HG02970 (cell line): ENCODE measurements around the gene SESN3.
A peak's percentile ranks its signal among the peaks of the same experiment; 100 is the strongest.
"Not testable (repeated sequence)": the region's sequence is repeated elsewhere in the genome, so short reads cannot be mapped to it uniquely, and the experiment has no call there.

Experiments
- ATAC-seq: cut with Tn5 transposase; IDR thresholded peaks from one replicate; pipeline ENCODE4 v1.9.1; 2021; ENCODE audit warnings: mild to moderate bottlenecking, moderate library complexity, moderate number of reproducible peaks; ENCODE audit not compliant: unreplicated experiment, low FRiP score

Gene SESN3

GRCh38 chr11:95231127-95231880 lies at the start of gene SESN3:
Gene SESN3, minus strand, starts transcription at chr11:95231202. Its CDS starts 342 bp downstream, at chr11:95230860.
- ATAC-seq = peak; percentile 97

DNA sequence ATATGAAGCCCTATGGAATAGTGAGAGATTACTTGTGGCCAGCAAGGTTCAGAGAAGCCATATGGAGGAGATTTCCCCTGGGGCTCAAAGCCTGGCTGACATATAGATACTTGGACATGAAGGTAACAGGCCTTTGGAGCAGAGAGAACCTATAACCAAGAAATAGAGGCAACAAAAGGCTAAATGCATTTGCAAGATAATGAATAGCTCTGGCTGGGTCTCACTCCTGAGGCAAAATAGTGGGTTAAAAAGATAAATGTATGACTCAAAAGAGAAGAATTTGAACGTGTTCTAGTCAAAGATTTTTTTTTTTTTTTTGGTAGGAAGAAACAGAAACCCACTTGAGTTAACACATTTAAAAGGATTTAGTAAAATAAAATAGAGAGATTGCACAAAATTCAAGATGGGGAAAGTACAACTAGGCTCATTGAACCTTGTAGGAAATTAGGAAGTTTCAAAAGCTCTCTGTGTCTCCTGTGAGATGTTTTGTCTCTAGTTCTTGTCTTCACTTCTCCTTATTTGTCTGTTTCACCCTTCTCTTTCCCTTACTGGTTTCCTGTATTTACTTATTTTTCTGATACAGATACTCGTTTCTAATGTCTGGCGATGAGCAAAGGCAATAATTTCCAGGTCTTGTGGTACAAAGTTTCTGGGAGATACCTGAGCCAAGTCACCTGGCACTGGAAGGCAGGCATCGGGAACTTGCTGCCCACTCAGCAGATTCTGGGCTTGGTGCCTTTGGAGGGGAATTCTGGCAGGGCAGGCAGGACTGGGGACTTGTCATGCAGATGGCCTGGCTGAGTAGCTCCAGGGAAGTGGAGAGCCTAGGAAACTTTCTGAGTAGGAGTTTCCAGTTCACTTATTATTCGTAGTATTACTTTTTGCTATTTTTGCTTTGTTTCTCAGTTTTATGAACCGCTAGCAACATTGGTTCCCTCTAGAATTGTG lies 49.2 kb upstream of the SESN3 start:
- no peak for ATAC-seq

- no peak for ATAC-seq
Observed at GRCh38 chr11:95277868-95278267, 46.9 kb upstream of the SESN3 start.

DNA sequence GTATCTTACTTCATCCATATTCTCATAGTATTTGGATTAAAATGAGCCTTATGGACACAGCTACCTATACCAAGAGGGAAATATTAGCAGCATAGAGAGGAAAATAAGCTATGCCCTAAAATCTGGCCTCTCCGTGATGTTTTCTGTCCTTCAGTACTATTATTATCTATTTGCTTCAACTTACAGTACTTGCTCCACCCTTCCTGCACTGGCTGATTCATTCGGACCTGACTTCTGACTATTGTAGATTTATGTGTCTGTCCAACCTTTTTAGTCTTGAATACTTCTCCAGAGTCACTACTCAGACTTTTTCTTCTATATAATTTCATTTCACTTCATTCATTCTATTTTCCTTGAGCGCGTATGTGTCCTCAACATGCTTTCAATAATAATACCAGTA lies 45.1 kb upstream of the SESN3 start:
- ATAC-seq = no peak

- ATAC-seq = not testable (repeated sequence)
Observed at GRCh38 chr11:95273618-95274017, 42.6 kb upstream of the SESN3 start.

DNA sequence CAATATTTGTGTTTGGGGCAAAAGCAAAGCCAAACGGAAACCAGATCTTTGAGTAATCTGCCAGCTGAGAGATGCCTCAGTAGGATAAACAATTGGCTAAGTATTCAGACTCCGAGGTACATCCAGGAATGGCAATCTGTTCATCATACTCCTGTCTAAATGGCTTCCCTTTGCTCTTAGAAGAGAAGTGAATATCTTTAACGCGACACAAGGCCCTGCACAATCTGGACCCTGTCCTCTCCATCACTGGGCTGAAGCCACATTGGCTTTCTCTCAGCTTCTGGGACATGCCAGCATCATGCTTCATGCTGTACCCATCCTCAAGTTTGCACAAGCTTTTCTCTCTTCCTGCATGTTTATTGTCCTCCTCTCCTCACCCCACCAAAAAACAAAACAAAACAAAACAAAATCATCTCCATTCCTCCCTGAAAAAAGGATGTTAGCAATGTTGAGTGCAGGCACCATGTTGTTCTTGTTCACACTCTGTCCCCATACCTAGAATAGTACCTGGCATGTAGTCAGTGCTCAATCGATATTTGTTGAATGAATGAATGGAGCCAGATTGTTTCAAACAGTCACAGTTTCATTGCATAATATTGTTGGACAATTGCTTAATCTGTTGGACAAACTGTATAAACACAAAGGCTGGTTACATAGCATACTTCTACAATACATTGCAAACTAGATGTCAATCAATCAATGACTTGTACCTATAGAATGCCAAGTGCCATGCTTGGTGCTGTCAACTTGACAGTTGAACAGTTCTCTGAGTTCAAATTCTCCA lies 38.2 kb upstream of the SESN3 start:
- ATAC-seq = no peak

DNA sequence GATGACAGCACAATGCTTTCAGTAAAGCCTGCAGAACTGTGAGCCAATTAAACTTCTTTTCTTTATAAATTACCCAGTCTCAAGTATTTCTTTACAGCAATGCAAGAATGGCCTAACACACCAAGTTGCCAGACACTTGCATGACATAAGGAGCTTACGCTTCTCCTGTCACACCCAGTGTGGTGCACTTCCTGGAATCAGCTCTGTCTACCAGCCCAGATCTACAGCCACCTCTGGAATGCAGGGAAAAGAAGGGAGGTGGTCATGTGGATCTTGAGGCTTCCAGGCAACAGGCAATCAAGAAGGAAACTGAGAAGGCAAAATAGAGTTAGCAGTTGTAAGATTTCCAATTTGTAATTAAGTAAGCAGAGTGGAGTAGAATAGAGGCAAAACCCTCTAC lies 37.4 kb upstream of the SESN3 start:
- ATAC-seq = no peak

- no peak for ATAC-seq
Observed at GRCh38 chr11:95267601-95268213, 36.7 kb upstream of the SESN3 start.

DNA sequence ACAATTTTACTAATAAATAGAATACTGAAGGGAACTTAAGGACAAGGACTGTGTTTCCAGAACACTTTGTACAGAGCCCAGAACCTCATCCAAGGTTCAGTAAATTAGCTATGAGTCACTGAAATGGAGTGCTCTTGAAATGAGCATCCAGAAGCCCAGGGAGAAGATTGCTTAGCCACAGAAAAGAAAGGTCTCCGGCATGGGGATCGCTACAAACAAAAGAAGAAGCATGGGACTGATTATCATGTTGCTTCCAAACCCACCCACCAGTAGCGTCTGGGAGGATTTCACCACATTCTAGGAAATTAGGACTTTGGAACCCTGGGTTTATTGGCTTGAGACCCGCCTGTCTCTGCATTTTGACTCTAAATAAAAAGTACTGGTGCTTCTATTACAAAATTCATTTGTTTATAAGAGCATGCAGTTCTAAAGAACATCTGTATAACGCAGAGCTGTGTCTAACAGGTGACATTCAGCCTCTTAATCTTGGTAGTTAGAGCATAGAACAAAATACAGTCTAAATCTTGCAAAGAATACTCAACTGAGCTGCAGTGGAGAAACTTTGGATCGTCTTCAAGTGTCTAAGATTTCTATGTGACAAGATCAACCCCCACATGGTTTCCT lies 35.9 kb upstream of the SESN3 start:
- ATAC-seq = no peak

- ATAC-seq = no peak
Observed at GRCh38 chr11:95264881-95265280, 33.9 kb upstream of the SESN3 start.

DNA sequence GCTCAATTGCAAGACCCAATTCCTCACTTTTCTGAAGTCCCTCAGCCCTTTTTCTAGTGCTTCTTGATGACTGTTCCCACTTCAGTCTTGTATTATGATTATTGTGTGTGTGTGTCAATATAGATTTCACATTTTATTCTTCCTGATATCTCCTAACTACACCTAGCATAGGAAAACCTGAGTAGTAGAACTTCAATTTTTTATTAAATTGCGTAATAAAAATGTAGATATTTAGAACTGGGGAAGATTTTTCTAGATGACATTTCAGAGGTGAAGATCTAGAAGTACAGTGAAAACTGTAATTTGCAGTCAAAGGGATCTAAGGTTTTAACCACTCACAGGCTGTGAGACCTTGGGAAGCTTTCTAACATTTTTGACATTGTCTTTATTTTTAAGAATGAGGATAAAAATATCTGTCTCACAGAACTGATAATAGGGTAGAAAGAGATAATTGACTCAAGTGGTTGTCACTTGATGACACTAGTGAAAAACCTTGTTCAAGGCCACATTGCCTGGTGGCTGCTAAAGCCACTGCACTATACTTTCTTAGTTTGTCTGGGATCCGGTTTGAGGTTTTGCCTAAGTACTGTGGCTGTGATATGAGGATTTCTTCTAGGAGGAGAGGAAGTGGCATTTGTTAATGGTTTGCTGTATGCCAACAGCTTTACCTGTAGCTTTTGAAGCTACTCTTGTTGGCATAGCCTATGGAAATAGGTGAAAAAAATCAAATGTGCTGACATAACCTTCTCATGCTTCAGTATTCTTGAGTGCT lies 32.2 kb upstream of the SESN3 start:
- ATAC-seq = no peak

- no peak for ATAC-seq
Observed at GRCh38 chr11:95257456-95257971, 26.5 kb upstream of the SESN3 start.

GRCh38 chr11:95256321-95256779 lies 25.3 kb upstream of the SESN3 start:
- no peak for ATAC-seq

GRCh38 chr11:95255251-95256145 lies 24.5 kb upstream of the SESN3 start:
- no peak for ATAC-seq

GRCh38 chr11:95254716-95255115 lies 23.7 kb upstream of the SESN3 start:
- no peak for ATAC-seq

DNA sequence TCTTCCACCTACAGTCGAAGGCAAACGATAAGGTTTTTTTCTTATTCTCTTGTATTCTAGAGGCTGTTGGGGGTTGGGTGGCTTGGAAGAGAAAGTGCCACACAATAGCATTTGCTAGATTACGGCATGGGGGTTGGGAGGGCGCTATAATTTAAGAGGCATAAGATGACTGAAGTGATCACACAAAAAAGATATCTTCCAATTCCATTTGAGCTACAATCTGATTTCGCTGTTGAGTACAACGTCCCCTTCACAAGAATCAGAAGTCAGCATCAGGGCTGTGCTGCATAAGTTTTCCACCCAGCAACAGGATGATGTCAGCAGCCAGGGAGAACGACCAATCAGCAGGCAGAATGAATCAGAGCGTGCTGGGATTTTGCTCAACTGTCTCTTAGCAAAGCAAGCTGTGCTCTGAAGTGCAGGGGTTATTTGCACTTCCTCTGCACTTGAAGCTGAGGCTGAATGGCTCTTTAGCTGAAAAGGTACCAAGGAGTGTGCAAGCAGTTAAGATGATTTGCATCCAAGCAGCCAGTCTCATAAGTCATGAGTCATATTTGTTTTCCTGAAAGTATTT lies 23.2 kb upstream of the SESN3 start:
- peak; percentile 98 for ATAC-seq

- no peak for ATAC-seq
Observed at GRCh38 chr11:95253141-95253540, 22.1 kb upstream of the SESN3 start.
